Stimulated activated naive CD8-positive, alpha-beta T cell treated with anti-CD3 and anti-CD28 coated beads, Interleukin-15, Interleukin-2, amounts not matched to agents 100 U/mL and 50 U/mL, for 24 hours (primary cell): Measurements from ENCODE around the gene TRPM2.
"Not testable (repeated sequence)": the region's sequence is repeated elsewhere in the genome, so short reads cannot be mapped to it uniquely, and the experiment has no call there.

Experiments
- ATAC-seq: fragments of 150-1000 bp; cut with Tn5 transposase; one replicate; pipeline ENCODE4 v1.10.0; 2021
- DNase-seq: peaks from one replicate; pipeline ENCODE4 v3.0.0; 2021

Gene TRPM2

DNA sequence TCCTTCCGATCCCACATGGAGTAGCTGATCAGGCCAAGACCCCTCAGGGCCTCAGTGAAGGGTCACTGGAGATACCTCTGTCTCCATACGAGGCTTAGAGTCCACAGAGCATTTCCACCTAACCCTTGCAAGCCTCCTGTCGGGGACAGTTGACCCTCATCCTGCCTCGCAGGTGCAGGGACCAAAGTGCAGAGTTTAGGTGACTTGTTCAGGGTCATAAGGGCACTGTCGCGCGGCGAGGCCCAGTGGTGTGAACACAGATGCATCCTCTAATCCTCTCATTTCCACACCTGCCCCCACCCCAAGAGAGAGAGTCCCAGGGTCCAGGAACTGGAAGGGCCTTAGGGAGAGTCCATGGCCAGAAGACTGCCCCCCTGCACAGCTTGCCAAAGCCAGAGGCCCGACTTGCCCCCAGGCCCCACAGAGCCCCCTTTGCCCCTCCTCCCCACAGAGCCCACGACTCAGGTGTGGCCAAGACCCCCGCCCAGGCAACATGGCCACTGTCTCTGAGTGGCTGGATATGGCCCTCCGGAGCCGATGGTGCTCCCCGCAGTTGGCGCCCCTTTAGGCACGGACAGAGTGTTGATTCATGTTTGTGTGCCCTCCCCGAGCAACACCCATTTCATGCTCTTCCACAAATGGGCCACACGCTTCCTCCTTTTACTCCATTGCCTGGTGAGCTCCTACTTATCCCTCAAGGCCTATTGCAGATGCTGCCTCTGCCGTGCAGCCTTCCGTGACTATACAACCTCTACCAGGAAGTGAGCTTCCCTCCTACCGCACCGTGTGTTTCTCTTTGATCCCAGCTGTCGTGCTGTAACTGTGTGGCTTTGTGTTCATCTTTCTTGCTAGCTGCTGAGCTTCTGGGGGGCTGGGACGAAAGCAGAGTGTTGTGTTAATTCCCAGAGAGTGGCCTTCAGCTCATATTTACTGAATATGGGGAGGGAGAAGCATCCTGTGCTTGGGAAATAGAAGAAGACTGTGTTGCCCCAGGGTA, 1.7 kb downstream of the TRPM2 start:
- ATAC-seq (peak; percentile 41), DNase-seq (no peak)

DNA sequence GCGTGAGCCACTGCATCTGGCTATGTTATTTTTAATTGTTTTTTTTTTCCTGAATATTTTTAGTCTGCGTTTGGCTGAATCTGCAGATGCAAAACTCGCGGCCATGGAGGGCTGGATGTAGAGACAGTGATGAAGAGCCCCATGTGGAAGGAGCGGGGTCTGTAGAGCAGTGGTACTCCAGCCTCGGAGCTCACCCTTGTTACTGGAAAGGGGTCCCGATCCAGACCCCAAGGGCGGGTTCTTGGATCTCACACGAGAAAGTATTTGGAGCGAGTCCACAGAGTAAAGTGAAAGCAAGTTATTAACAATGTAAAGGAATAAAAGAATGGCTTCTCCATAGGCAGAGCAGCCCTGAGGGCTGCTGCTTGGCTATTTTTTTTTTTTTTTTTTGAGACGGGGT, 2.7 kb downstream of the TRPM2 start:
- ATAC-seq (no peak), DNase-seq (no peak)

GRCh38 chr21:44356636-44357035, 3.2 kb downstream of the TRPM2 start:
- no peak for ATAC-seq
- no peak for DNase-seq

DNA sequence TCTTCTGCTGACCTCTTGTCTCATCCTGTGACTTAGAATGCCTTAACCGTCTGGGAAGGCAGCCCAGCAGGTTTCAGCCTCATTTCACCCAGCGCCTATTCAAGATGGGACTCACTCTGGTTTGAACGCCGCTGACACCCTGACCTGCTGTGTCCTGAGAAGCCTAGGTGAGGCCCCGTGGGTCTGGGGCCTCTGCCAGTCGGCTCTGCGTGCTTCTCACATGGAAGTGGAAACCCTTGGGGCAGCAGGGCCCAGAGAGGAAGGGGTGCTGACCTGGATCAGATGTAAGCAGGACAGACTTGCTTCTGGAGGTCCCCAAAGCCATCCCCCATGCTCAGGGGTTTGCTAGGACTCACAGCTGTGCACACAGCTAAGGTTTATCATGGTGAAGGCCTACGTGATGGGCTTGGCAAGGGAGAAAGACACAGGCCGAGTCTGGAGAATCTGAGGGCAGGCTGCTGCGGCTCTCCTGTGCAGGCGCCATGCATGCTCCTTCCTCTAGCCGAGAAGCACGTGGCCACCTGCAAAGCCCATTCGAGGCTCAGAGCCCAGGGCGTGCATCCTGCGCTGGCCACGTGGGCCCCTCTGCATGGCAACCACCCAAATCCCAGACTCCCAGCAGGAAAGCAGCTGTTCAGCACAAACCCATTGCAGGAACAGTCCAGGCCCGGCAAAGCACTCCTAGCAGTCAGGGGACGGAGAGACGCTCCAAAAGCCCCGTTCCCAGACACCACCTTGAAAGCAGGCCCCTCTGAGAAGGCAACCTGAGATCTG, 3.8 kb downstream of the TRPM2 start:
- no peak for ATAC-seq
- DNase-seq = no peak

DNA sequence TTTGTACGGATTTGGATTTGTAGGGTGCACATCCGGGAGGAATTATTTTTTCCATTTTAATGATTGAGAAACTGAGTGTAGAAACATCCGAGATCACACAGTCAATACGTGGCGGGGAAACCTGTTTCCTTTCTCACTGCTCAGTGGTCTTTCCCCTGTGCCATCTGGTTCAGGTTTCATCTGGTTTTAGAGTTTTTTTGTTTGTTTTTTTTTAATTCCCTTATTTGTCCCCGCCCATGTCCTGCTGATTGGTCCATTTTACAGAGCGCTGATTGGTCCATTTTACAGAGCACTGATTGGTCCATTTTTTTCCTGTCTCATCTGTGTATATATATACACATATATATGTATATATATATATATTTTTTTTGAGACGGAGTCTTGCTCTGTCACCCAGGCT, 6.0 kb downstream of the TRPM2 start:
- DNase-seq (no peak), ATAC-seq (no peak)

DNA sequence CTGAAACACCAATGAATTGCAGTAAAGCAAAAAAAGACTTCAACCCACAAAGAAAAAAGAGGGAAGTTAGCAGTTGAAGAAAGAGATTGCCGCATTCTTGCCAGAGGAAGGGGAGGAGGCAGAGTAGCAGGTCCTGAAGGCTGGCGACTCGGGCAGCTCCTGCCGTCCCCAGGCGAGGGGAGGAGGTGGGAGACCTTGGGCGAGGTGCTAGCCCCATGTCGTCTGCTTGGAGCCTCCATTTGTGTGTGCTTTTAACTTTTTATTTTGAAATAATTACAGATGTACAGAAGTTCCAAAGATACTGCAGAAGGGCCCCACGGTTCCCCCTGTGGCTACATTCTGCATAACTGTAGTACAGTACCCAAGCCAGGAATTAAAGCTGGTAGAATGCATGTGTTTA, 6.7 kb downstream of the TRPM2 start:
- ATAC-seq = no peak

GRCh38 chr21:44361903-44362302, 8.5 kb downstream of the TRPM2 start:
- ATAC-seq = not testable (repeated sequence)

More for the DNA sequence above, 6.7 kb downstream of the TRPM2 start:
- DNase-seq = no peak

DNA sequence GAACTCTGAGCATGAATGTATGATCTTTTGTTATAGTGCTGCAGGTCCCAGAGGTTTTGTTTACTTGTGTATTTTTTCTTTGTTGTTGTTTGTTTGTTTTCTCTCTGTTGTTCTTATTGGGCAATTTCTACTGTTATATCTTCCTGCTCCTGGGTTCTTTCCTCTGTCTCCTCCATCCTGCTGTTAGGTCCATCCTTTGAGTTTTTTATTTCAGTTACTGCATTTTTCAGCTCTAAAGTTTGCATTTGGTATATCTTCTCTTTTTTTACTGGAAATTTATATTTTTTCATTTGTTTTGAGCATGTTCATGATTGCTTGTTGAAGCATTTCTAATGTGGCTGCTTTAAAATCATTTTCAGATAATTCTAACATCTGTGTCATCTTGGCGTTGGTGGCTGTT, 9.9 kb downstream of the TRPM2 start:
- no peak for ATAC-seq
- DNase-seq = no peak

More at GRCh38 chr21:44361903-44362302, 8.5 kb downstream of the TRPM2 start:
- DNase-seq = not testable (repeated sequence)

DNA sequence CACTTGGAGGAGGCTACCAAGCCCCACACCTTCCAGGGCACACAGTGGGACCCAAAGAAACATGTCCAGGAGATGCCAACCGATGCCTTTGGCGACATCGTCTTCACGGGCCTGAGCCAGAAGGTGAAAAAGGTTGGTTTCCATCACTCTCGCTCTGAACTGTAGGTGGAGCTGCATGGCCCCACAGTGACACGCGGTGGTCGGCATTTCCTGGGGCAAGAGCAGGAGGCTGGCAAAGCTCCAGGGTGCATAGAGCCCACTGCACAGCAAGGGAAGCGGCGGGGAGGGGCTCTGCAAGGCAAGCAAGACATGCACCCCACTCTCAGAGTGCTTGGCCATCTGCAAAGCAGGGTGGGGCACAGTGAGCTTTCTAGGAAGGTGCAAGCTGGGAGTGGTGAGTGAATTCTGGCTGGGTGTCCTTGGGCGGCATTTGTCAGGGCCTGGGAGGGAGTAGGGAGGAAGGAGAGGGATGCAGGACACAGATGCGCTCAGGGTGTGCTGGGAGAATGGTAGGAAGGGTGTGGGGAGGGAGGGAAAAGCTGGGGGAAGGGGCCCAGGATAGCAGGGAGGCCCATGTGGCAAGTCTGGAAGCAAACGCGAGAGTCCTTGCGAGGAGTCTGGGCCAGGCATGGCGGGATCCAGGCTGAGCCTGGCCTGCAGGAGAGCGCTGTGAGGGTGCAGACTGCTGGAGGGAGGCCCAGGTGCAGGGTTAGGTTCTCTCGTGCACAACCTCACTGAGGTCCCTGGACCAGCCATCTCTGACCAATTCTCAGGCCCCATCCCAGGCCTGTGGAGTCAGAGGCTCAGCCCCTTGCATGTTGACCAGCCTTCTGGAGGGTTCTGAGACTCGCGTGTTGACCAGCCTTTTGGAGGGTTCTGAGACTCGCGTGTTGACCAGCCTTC, 11.0 kb downstream of the TRPM2 start:
- no peak for ATAC-seq
- no peak for DNase-seq

- no peak for DNase-seq
Observed at GRCh38 chr21:44365251-44365966, 12.0 kb downstream of the TRPM2 start.

DNA sequence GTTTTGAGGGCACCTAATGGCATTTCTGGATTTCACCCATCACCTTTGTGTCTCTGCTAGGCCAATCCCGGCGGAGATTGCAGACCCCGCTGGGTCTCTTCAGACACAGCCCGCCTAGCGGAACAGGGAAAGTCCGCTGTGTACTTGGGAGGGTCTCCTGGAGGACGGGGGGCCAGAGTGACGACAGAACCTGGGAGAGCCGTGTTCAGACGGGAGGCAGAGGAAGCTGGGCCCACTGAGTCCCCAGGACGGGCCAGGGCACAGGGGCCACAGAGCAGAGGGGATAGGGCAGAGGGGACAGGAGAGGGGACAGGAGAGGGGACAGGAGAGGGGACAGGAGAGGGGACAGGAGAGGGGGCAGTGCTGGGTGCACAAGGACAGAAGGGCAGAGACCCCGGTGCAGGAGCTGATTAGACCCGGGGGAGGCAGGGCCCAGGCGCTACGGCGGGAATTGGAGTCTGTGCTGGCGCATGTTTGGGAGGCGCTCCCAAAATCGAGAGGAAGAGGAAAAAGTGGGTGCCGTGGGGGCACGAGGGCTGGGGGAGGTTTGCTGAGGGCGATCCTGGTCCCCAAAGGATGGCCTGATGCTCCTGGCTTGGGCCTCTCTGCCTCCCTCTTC, 12.7 kb downstream of the TRPM2 start:
- DNase-seq (no peak), ATAC-seq (no peak)

More at GRCh38 chr21:44365251-44365966, 12.0 kb downstream of the TRPM2 start:
- no peak for ATAC-seq

- ATAC-seq (no peak), DNase-seq (no peak)
Observed at GRCh38 chr21:44366586-44367211, 13.3 kb downstream of the TRPM2 start.

- ATAC-seq (no peak), DNase-seq (no peak)
Observed at GRCh38 chr21:44368711-44369446, 15.5 kb downstream of the TRPM2 start.

DNA sequence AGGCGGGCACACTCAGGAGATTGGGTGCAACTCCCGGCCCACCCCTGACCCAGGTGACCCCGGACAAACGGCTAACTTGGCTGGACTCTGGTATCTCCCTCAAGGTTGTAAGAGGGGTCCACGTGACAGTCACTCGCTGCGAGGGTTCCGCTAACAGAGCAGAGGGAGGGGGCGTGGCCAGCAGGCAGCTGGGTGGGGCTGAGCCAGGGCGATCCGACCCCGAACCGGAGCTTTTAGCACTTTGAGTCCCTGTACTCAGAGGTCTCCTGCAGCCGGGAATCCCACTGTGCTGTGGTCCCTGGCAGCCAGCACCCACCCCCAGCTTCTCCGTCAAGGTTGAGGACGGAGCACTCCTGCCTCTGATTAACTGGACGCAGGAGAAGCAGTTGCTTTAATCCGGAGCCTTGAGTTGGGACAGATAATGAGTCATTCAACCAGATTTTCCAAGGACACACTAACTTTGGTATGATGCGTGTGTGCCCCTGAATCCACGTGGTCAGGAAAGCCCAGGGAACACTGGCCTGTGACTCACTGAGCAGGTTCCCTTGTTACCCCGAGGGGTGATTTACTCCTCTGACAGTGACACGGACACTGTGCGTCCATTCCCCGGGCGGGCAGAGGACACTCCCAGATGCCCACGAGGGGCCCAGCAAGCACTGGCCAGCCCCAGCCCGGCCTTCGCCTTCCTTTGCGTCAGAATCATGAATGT, 16.8 kb downstream of the TRPM2 start:
- DNase-seq = no peak
- no peak for ATAC-seq

DNA sequence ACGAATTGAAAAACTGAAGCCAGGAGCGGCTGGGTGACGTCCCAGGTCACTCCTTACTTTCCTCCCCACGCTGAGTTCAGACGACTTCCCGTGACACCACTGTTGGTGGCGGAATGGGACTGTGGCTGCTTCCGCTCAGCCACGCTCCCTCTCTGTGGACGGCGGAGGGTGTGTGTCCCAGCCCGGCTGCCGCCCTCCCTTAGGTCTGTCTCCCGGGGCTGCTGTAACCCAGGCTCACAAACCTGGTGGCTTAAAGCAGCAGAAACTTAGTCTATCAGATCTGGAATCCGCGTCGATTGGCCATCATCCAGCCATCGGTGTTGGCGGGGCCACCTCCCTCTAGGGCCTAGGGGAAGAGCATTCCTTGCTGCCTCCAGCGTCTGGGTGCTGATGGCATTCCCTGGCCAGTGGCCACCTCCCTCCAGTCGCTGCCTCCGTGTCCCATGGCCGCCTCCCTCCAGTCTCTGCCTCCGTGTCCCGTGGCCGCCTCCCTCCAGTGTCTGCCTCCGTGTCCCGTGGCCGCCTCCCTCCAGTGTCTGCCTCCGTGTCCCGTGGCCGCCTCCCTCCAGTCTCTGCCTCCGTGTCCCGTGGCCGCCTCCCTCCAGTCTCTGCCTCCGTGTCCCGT, 17.5 kb downstream of the TRPM2 start:
- DNase-seq (no peak), ATAC-seq (no peak)

DNA sequence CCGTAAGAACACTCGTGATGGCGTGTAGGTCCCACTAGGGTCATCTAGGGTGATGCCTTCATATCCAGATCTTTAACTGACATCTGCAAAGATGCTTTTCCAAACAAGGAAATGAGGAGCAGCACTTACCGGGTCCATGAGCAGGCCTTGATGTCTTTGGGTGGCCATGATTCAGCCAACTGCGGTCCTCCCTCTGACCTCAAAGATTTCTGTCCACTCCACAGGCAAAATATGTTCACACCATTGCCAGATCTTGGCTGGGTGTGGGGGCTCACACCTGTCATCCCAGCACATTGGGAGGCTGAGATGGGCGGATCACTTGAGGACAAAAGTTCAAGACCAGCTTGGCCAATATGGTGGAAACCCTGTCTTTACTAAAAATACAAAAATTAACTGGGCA, 18.2 kb downstream of the TRPM2 start:
- no peak for ATAC-seq

GRCh38 chr21:44372616-44373015, 19.2 kb downstream of the TRPM2 start:
- no peak for DNase-seq
- no peak for ATAC-seq

More for the DNA sequence above, 18.2 kb downstream of the TRPM2 start:
- no peak for DNase-seq

- DNase-seq (no peak), ATAC-seq (no peak)
Observed at GRCh38 chr21:44374601-44375280, 21.3 kb downstream of the TRPM2 start.
